Adrenal gland (tissue), 12 donors: ENCODE data around the gene COL6A1. TPM values are rescaled to one million over a fixed set of nuclear protein-coding genes. Genes with fewer than 3 reads are reported as not detected.
"Not testable (repeated sequence)": the region's sequence is repeated elsewhere in the genome, so short reads cannot be mapped to it uniquely, and the experiment has no call there.

ENCODE experiments used
- DNase-seq, 7 donors: peaks; one replicate each; pipeline ENCODE4 v3.0.0-alpha.2; 2019 to 2020
- H3K27ac ChIP-seq, 5 donors: fragments of 200-600 bp; sonication (generic) in 4 of 5; 1 replicate in 3 of 5; 2 replicates in 2 of 5; pipeline versions ENCODE4 v1.5.1 to v1.8.0; 2016 to 2020; ENCODE audit warnings: mild to moderate bottlenecking in 1 of 5
- H3K27me3 ChIP-seq: fragments of 200-600 bp; 2 replicates; pipeline ENCODE4 v1.8.0; 2021
- H3K36me3 ChIP-seq, 2 donors: fragments of 200-600 bp; replicated peaks in 1 of 2; 1 replicate in 1 of 2; 2 replicates in 1 of 2; pipeline versions ENCODE4 v1.5.1 to v1.8.0; 2018 to 2022
- H3K4me1 ChIP-seq, 2 donors: fragments of 200-600 bp; replicated peaks in 1 of 2; 1 replicate in 1 of 2; 2 replicates in 1 of 2; pipeline versions ENCODE4 v1.5.1 to v1.8.0; 2018 to 2021
- H3K4me3 ChIP-seq, 4 donors: fragments of 200-600 bp; sonication (generic) in 3 of 4; one replicate each; pipeline ENCODE4 v1.5.1; 2016 to 2018
- H3K9me3 ChIP-seq, 3 donors: fragments of 200-600 bp; sonication (generic) in 1 of 3; replicated peaks in 1 of 3; 1 replicate in 2 of 3; 2 replicates in 1 of 3; pipeline versions ENCODE4 v1.5.1 to v1.8.0; 2016 to 2021
- POLR2A ChIP-seq, 2 donors: fragments of 450-650 bp; IDR thresholded peaks; one replicate each; pipeline ENCODE4 v1.6.1; 2017; ENCODE audit warnings: antibody characterized with exemption in 2 of 2, mild to moderate bottlenecking in 2 of 2, moderate library complexity in 1 of 2
- WGBS, 4 donors: extraction: QIAGEN DNeasy Blood & Tissue Kit in 2 of 4; methylation state at CpG; one replicate each; pipeline versions ENCODE4 v1.1.5 to v1.1.7; 2013 to 2017; 5-methylcytosine and 5-hydroxymethylcytosine counted together
- intact Hi-C, 2 donors: fragments of 100-400 bp; cut with DNase I; formaldehyde crosslinking; loops; one replicate each; pipeline versions ENCODE4 v1.14.1 to v1.15.0; 2022 to 2023
- polyA plus RNA-seq, 3 donors: library from polyadenylated mRNA; stranded (reverse); fragments of 200-250 nt in 2 of 3; fragments of 350-450 nt in 1 of 3; fragmentation: Illumina TruSeq in 1 of 3; extraction: RNeasy Lipid Tissue Mini Kit (QIAGEN cat#74804) in 1 of 3; gene quantifications; one replicate each; pipeline ENCODE4 v1.2.3, GENCODE V29; 2013 to 2014
- total RNA-seq, 9 donors: library from RNA; depleted of rRNA in 4 of 9; stranded (reverse); fragments of >200 nt in 4 of 9; fragments of 120-200 nt in 1 of 9; fragmentation: NEBNext Ultra II Directional in 1 of 9; extraction: Animal tissue kit (Norgen Biotek cat#: 25700) in 1 of 9; gene quantifications; one replicate each; pipeline versions ENCODE4 v1.1.0 to v1.2.4, GENCODE V29; 2013 to 2023
- TF ChIP-seq, protein P1 (sequence below), 6 experiments: fragments of 450-650 bp in 4 of 6; fragments of 200-600 bp in 2 of 6; sonication (generic) in 1 of 6; IDR thresholded peaks; 1 replicate in 5 of 6; 2 replicates in 1 of 6; pipeline versions ENCODE4 v1.5.1 to v1.8.0; 2016 to 2021; ENCODE audit warnings: antibody characterized with exemption in 6 of 6, mild to moderate bottlenecking in 2 of 6, moderate library complexity in 1 of 6
- donor health status: healthy with polysubstance abuse.
- donor health status: Bipolar disorder and iron deficiency.
- donor health status: DM: yes; HTN: yes; CAD: no.
- donor health status: DM: no; HTN: no; CAD: no.
- donor health status: DM: no; HTN: no; CAD: no.
- donor health status: DM: yes; HTN: yes; CAD: no.

COL6A1 gene
- total and polyA plus RNA-seq, 12 donors: 22.3 to 490 (median 151) TPM

DNA sequence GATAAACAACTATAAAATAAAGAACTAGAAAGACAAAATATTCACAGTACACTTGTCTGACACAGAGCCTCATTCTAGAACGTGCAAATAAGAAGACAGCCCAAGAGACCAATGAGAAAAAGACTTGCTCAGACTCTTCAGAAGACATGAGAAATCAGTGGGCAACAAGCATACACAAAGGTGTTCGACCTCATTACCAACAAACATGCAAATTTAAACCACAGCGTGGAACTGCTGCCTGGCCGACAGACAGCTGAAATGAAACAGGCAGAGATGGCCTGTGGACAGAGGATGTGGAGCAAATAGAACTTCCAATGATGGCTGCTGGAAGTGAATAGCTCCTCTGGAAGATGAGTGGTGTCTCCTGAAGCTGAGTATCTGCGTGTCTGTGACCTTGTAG is 22.4 kb upstream of the COL6A1 start:
- TF ChIP-seq, protein P1, sequence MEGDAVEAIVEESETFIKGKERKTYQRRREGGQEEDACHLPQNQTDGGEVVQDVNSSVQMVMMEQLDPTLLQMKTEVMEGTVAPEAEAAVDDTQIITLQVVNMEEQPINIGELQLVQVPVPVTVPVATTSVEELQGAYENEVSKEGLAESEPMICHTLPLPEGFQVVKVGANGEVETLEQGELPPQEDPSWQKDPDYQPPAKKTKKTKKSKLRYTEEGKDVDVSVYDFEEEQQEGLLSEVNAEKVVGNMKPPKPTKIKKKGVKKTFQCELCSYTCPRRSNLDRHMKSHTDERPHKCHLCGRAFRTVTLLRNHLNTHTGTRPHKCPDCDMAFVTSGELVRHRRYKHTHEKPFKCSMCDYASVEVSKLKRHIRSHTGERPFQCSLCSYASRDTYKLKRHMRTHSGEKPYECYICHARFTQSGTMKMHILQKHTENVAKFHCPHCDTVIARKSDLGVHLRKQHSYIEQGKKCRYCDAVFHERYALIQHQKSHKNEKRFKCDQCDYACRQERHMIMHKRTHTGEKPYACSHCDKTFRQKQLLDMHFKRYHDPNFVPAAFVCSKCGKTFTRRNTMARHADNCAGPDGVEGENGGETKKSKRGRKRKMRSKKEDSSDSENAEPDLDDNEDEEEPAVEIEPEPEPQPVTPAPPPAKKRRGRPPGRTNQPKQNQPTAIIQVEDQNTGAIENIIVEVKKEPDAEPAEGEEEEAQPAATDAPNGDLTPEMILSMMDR (IDR thresholded peaks at IDR 0.05): no peak
- no peak for TF ChIP-seq POLR2A (IDR thresholded peaks at IDR 0.05)
- H3K36me3 ChIP-seq: no peaks in the 10 kb centered on the region
- H3K27ac ChIP-seq: peak overlapping the region in 1 of 5 donors; percentile 16
- H3K4me3 ChIP-seq: no peak overlapping the region
- 59 to 70% (median 66%) methylated on average over 5 of the region's 5 CpGs for WGBS, 4 donors
- no peak for DNase-seq
- no peaks in the 10 kb centered on the region for H3K4me1 ChIP-seq
- H3K9me3 ChIP-seq: no peaks in the 10 kb centered on the region
- no peaks in the 10 kb centered on the region for H3K27me3 ChIP-seq
- intact Hi-C loops: no loop called here

DNA sequence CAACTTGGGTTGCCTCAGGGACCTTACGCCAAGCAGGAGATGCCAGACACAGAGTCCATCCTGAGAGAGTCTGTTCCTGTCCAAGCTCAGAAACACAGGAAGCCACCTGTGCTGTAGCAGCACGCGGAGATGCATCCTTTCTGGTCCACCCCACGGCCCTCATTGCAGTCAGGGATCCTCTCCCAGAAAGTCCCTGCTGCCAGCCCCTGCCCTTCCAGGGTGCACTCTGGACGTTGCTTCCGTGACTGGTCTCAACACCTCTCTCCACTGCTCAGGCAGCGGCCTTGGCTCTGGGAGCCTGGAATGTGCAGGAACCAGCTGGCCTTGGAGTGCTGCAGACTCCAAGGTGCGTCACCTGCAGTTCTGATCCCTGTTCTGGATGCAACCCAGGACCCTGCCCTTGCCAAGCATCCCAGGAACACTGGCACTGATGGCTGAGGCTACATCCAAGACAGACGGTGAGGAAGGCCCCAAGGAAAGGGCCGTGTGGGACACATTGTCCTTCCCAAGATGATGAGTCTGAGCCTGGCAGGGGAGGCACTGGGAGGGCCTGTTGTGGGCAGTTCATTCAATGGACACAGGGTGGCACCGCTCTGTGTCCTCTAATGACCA is 21.7 kb upstream of the COL6A1 start:
- WGBS, 4 donors: 76 to 87% (median 83%) methylated on average over 8 to 11 of the region's 11 CpGs
- H3K9me3 ChIP-seq: no peaks in the 10 kb centered on the region
- no peak for TF ChIP-seq POLR2A (IDR thresholded peaks at IDR 0.05)
- TF ChIP-seq, protein P1 (IDR thresholded peaks at IDR 0.05): no peak
- intact Hi-C loops: no loop called here
- H3K36me3 ChIP-seq: no peaks in the 10 kb centered on the region
- no peaks in the 10 kb centered on the region for H3K27me3 ChIP-seq
- H3K27ac ChIP-seq: peak overlapping the region in 1 of 5 donors; percentile 16
- no peaks in the 10 kb centered on the region for H3K4me1 ChIP-seq
- DNase-seq: no peak
- no peak overlapping the region for H3K4me3 ChIP-seq

DNA sequence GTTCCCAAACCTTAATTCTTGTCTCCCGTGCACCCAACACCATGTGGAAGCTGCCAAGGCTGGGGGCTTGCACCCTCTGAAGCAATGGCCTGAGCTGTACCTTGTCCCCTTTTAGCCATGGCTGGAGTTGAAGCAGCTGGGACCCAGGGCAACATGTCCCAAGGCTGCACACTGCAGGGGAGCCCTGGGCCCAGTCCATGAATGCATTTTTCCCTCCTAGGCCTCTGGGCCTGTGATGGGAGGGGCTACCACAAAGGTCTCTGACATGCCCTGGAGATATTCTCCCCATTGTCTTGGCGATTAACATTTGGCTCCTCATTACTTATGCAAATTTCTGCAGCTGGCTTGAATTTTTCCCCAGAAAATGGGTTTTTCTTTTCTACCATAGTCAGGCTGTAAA is 20.2 kb upstream of the COL6A1 start:
- intact Hi-C loops, DNase-seq, H3K9me3 ChIP-seq, H3K27ac ChIP-seq, H3K4me3 ChIP-seq, H3K4me1 ChIP-seq, H3K27me3 ChIP-seq, H3K36me3 ChIP-seq: not testable (repeated sequence)
- 62 to 79% (median 72%) methylated on average over 1 to 2 of the region's 2 CpGs for WGBS, 4 donors

DNA sequence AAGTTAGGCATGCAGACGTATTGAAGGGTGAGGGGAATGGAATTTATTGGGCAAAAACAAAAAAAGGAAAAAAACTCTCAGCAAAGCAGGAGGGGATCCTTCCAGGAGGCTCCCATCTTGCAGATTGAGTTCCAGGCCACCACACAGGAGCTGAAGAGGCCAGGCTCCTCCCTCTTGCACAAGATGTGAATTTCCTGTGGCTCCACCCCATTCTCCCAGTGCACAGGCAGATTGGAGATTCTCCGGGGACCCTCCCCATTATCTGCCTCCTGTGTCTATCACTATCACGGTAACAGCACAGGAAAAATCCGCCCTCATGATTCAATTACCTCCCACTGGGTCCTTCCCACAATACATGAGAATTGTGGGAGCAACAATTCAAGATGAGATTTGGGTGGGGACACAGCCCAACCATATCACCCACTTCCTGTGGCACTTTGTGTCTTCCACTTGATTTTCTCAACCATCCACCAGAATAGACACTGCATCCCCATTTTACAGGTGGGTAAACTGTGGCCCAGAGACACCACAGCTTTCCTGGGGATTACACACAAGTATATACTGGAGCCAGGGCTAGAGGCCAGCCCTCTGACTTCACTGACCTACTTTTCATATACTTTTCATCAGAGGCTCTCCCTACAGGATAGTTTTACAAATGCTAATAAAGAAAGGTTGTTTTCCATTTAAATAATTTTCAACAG is 18.9 kb upstream of the COL6A1 start:
- DNase-seq: no peak

More for the DNA sequence above, 18.9 kb upstream of the COL6A1 start:
- Histone ChIP-seq H3K9me3 (no peaks in the 10 kb centered on the region), H3K36me3 (no peaks in the 10 kb centered on the region), H3K27ac (no peak overlapping the region), H3K4me1 (no peaks in the 10 kb centered on the region), H3K27me3 (no peaks in the 10 kb centered on the region), H3K4me3 (no peak overlapping the region)
- intact Hi-C loops: no loop called here
- WGBS, 4 donors: 56 to 84% (median 76%) methylated on average over 4 of the region's 4 CpGs
- no peak for TF ChIP-seq POLR2A (IDR thresholded peaks at IDR 0.05)
- TF ChIP-seq, protein P1 (IDR thresholded peaks at IDR 0.05): no peak
